SK-N-MC (cell line): ENCODE measurements around the gene ZNF132.

Experiments
- EZH2 ChIP-seq: fragments of 200-600 bp; sonication (generic); IDR thresholded peaks from one replicate; pipeline ENCODE4 v1.6.1; 2017; ENCODE audit warnings: antibody characterized with exemption
- FOXP2 ChIP-seq: optimal IDR thresholded peaks from 2 replicates; pipeline ENCODE3; 2011; ENCODE audit warnings: mild to moderate bottlenecking, moderate library complexity; ENCODE audit not compliant: insufficient read depth; ENCODE audit errors: extremely low read length, control extremely low read depth
- POLR2AphosphoS5 ChIP-seq: IDR thresholded peaks from 2 replicates; pipeline ENCODE4 v1.6.1; 2012; ENCODE audit warnings: mild to moderate bottlenecking, low read depth, low read length, borderline replicate concordance

DNA sequence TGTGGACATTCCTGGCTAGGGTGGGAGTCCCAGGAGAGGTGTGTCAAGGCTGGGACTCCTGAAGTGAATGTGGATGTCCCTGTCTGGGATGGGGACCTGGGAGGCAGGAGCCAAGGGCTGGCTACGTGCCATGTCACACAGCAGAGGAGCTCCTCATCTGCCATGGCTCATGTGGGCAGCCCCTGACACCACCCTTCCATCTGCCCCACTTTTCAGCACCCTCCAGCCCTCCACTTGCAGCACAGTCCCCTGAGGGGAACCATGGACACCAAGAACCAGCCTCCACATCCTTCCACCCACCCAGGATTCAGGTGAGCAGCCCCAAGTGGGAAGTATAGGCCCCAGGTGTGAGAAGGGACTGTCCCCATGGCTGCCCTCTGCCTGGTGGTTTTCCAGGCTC, 37.9 kb upstream of the ZNF132 start:
- TF ChIP-seq EZH2 = no peak
- peak; percentile 34; the same call in 1 of the 2 replicates for TF ChIP-seq POLR2AphosphoS5
- no peak for TF ChIP-seq FOXP2
